SK-N-SH treated with all-trans-retinoic acid at 6 μM for 48 hours (cell line): Measurements from ENCODE around the gene ANAPC5.

ENCODE experiments used
- ATAC-seq: fragments of 200-7000 bp; cut with Tn5 transposase; 3 replicates; pipeline ENCODE4 v1.9.1; 2020; ENCODE audit warnings: mild to moderate bottlenecking, moderate library complexity
- ARNTL ChIP-seq: fragments of 450-650 bp; formaldehyde crosslinking; IDR thresholded peaks from 2 replicates; pipeline ENCODE4 v1.5.0; 2020; ENCODE audit warnings: low read depth, mild to moderate bottlenecking, moderate library complexity, borderline replicate concordance
- BACH2 ChIP-seq: fragments of 250-450 bp; sonication (Bioruptor Pico); IDR thresholded peaks from 2 replicates; pipeline ENCODE4 v1.9.0; 2021; ENCODE audit warnings: mild to moderate bottlenecking, borderline replicate concordance
- CSRNP3 ChIP-seq: fragments of 250-450 bp; sonication (Bioruptor Pico); IDR thresholded peaks from 2 replicates; pipeline ENCODE4 v1.5.1; 2021; ENCODE audit warnings: mild to moderate bottlenecking, moderate library complexity
- ESRRG ChIP-seq: fragments of 250-450 bp; sonication (Bioruptor Pico); IDR thresholded peaks from 2 replicates; pipeline ENCODE4 v1.6.1; 2021; ENCODE audit warnings: mild to moderate bottlenecking
- OSR1 ChIP-seq: fragments of 250-450 bp; sonication (Bioruptor Pico); IDR thresholded peaks from 2 replicates; pipeline ENCODE4 v1.8.0; 2022; ENCODE audit warnings: moderate library complexity, mild to moderate bottlenecking, inconsistent platforms
- PPARA ChIP-seq: fragments of 250-450 bp; sonication (Bioruptor Pico); IDR thresholded peaks from 2 replicates; pipeline ENCODE4 v1.5.0; 2020; ENCODE audit warnings: mild to moderate bottlenecking, borderline replicate concordance
- RARB ChIP-seq: fragments of 250-450 bp; sonication (Bioruptor Pico); IDR thresholded peaks from 2 replicates; pipeline ENCODE4 v1.8.0; 2021; ENCODE audit warnings: mild to moderate bottlenecking, moderate library complexity
- SNAI2 ChIP-seq: fragments of 250-450 bp; sonication (Bioruptor Pico); IDR thresholded peaks from 2 replicates; pipeline ENCODE4 v1.5.0; 2020; ENCODE audit warnings: mild to moderate bottlenecking, moderate library complexity
- TCF4 ChIP-seq: fragments of 250-450 bp; sonication (Bioruptor Pico); IDR thresholded peaks from 2 replicates; pipeline ENCODE4 v1.8.0; 2021; ENCODE audit warnings: mild to moderate bottlenecking, moderate library complexity, borderline replicate concordance
- TOX ChIP-seq: fragments of 250-450 bp; sonication (Bioruptor Pico); IDR thresholded peaks from 2 replicates; pipeline ENCODE4 v1.8.0; 2021; ENCODE audit warnings: mild to moderate bottlenecking, moderate library complexity, borderline replicate concordance
- ZC3H10 ChIP-seq: fragments of 250-450 bp; sonication (Bioruptor Pico); IDR thresholded peaks from 2 replicates; pipeline ENCODE4 v1.5.1; 2021; ENCODE audit warnings: mild to moderate bottlenecking, moderate library complexity
- ZFP3 ChIP-seq: fragments of 250-450 bp; sonication (Bioruptor Pico); IDR thresholded peaks from 2 replicates; pipeline ENCODE4 v1.5.0; 2020; ENCODE audit warnings: mild to moderate bottlenecking, moderate library complexity
- ZFP30 ChIP-seq: fragments of 450-650 bp; formaldehyde crosslinking; IDR thresholded peaks from 2 replicates; pipeline ENCODE4 v1.5.0; 2022; ENCODE audit warnings: mild to moderate bottlenecking, moderate library complexity
- ZNF70 ChIP-seq: fragments of 450-650 bp; formaldehyde crosslinking; IDR thresholded peaks from 2 replicates; pipeline ENCODE4 v1.5.0; 2020; ENCODE audit warnings: mild to moderate bottlenecking, moderate library complexity
- TF ChIP-seq, protein P1 (sequence below): fragments of 250-450 bp; sonication (Bioruptor Pico); IDR thresholded peaks from 2 replicates; pipeline ENCODE4 v1.8.0; 2021; ENCODE audit warnings: low read depth, mild to moderate bottlenecking, moderate library complexity, borderline replicate concordance
- TF ChIP-seq, protein P2 (sequence below): fragments of 250-450 bp; sonication (Bioruptor Pico); IDR thresholded peaks from 2 replicates; pipeline ENCODE4 v1.8.0; 2020; ENCODE audit warnings: mild to moderate bottlenecking, moderate library complexity, borderline replicate concordance
- TF ChIP-seq, protein P3 (sequence below): fragments of 250-450 bp; sonication (Bioruptor Pico); IDR thresholded peaks from 2 replicates; pipeline ENCODE4 v1.5.1; 2020; ENCODE audit warnings: low read depth, mild to moderate bottlenecking, moderate library complexity
- TF ChIP-seq, protein P4 (sequence below): fragments of 250-450 bp; sonication (Bioruptor Pico); IDR thresholded peaks from 2 replicates; pipeline ENCODE4 v1.5.0; 2020; ENCODE audit warnings: mild to moderate bottlenecking, moderate library complexity

ANAPC5 gene

DNA sequence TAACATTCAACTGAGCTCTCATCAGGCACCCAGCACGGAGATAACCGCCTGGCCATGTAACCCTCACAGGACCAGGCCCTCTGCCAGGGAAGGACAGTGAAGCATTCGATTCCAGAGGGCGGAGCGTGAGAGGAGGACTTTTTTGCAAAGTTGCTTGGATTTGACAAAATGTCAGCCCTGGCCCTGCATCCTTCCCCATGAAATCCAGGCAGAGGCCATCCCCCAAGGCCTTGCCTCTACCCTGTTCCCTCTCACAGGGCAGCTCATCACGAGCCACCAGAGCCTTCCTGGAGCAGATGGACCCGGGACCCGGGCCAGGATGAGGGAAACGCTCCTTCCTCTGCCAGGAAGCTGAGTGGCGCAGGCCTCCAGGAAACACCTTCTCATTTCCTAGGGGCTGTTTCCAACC is 72.7 kb downstream of the ANAPC5 start:
- TF ChIP-seq, protein P1, sequence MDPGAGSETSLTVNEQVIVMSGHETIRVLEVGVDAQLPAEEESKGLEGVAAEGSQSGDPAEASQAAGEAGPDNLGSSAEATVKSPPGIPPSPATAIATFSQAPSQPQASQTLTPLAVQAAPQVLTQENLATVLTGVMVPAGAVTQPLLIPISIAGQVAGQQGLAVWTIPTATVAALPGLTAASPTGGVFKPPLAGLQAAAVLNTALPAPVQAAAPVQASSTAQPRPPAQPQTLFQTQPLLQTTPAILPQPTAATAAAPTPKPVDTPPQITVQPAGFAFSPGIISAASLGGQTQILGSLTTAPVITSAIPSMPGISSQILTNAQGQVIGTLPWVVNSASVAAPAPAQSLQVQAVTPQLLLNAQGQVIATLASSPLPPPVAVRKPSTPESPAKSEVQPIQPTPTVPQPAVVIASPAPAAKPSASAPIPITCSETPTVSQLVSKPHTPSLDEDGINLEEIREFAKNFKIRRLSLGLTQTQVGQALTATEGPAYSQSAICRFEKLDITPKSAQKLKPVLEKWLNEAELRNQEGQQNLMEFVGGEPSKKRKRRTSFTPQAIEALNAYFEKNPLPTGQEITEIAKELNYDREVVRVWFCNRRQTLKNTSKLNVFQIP (CRISPR knock-in tag): no peak
- TF ChIP-seq OSR1 (CRISPR knock-in tag): no peak
- TF ChIP-seq, protein P2, sequence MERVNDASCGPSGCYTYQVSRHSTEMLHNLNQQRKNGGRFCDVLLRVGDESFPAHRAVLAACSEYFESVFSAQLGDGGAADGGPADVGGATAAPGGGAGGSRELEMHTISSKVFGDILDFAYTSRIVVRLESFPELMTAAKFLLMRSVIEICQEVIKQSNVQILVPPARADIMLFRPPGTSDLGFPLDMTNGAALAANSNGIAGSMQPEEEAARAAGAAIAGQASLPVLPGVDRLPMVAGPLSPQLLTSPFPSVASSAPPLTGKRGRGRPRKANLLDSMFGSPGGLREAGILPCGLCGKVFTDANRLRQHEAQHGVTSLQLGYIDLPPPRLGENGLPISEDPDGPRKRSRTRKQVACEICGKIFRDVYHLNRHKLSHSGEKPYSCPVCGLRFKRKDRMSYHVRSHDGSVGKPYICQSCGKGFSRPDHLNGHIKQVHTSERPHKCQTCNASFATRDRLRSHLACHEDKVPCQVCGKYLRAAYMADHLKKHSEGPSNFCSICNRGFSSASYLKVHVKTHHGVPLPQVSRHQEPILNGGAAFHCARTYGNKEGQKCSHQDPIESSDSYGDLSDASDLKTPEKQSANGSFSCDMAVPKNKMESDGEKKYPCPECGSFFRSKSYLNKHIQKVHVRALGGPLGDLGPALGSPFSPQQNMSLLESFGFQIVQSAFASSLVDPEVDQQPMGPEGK: no peak
- TF ChIP-seq ZFP3 (CRISPR knock-in tag): no peak
- no peak for TF ChIP-seq TOX
- no peak for TF ChIP-seq RARB (CRISPR knock-in tag)
- TF ChIP-seq ZC3H10 (CRISPR knock-in tag): no peak
- no peak for TF ChIP-seq ARNTL (CRISPR knock-in tag)
- TF ChIP-seq, protein P3, sequence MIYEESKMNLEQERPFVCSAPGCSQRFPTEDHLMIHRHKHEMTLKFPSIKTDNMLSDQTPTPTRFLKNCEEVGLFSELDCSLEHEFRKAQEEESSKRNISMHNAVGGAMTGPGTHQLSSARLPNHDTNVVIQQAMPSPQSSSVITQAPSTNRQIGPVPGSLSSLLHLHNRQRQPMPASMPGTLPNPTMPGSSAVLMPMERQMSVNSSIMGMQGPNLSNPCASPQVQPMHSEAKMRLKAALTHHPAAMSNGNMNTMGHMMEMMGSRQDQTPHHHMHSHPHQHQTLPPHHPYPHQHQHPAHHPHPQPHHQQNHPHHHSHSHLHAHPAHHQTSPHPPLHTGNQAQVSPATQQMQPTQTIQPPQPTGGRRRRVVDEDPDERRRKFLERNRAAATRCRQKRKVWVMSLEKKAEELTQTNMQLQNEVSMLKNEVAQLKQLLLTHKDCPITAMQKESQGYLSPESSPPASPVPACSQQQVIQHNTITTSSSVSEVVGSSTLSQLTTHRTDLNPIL: no peak
- TF ChIP-seq, protein P4, sequence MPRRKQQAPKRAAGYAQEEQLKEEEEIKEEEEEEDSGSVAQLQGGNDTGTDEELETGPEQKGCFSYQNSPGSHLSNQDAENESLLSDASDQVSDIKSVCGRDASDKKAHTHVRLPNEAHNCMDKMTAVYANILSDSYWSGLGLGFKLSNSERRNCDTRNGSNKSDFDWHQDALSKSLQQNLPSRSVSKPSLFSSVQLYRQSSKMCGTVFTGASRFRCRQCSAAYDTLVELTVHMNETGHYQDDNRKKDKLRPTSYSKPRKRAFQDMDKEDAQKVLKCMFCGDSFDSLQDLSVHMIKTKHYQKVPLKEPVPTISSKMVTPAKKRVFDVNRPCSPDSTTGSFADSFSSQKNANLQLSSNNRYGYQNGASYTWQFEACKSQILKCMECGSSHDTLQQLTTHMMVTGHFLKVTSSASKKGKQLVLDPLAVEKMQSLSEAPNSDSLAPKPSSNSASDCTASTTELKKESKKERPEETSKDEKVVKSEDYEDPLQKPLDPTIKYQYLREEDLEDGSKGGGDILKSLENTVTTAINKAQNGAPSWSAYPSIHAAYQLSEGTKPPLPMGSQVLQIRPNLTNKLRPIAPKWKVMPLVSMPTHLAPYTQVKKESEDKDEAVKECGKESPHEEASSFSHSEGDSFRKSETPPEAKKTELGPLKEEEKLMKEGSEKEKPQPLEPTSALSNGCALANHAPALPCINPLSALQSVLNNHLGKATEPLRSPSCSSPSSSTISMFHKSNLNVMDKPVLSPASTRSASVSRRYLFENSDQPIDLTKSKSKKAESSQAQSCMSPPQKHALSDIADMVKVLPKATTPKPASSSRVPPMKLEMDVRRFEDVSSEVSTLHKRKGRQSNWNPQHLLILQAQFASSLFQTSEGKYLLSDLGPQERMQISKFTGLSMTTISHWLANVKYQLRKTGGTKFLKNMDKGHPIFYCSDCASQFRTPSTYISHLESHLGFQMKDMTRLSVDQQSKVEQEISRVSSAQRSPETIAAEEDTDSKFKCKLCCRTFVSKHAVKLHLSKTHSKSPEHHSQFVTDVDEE (CRISPR knock-in tag): no peak
- TF ChIP-seq PPARA (CRISPR knock-in tag): no peak
- no peak for TF ChIP-seq CSRNP3 (CRISPR knock-in tag)
- no peak for TF ChIP-seq ZNF70 (CRISPR knock-in tag)
- TF ChIP-seq TCF4 (CRISPR knock-in tag): no peak
- peak; percentile 67 for ATAC-seq

- peak; percentile 74 for ATAC-seq
- TF ChIP-seq OSR1 (CRISPR knock-in tag) (no peak), TCF4 (CRISPR knock-in tag) (no peak), ESRRG (CRISPR knock-in tag) (no peak), ZFP30 (CRISPR knock-in tag) (no peak), BACH2 (no peak), ZC3H10 (CRISPR knock-in tag) (no peak), SNAI2 (no peak), PPARA (CRISPR knock-in tag) (no peak), CSRNP3 (CRISPR knock-in tag) (no peak), ZNF70 (CRISPR knock-in tag) (no peak)
- TF ChIP-seq, protein P3: no peak
Measured at GRCh38 chr12:121279071-121279375, 73.2 kb downstream of the ANAPC5 start.
